ENCODE measurements around the gene COL4A3.

The COL4A3 gene

GRCh38 chr2:227163998-227164762 is at the start of gene COL4A3, which contains the start of gene COL4A4:
Gene COL4A3 (plus strand): TSS chr2:227164624. CDS start chr2:227164727, 103 bp downstream.
Gene COL4A4 (minus strand): TSS chr2:227164205. CDS start chr2:227147483, 16,722 bp downstream.
- DNase-seq: no peak

- DNase-seq: no peak
These were observed 48.7 kb upstream of the COL4A3 start for GRCh38 chr2:227115761-227116160.

- DNase-seq: no peak
These were observed 47.4 kb upstream of the COL4A3 start for GRCh38 chr2:227117027-227117426.

GRCh38 chr2:227117852-227118251 is 46.6 kb upstream of the COL4A3 start:
- DNase-seq: no peak

GRCh38 chr2:227118353-227118752 is 46.1 kb upstream of the COL4A3 start:
- no peak for DNase-seq

GRCh38 chr2:227123697-227124096 is 40.7 kb upstream of the COL4A3 start:
- DNase-seq: no peak

GRCh38 chr2:227124811-227125210 is 39.6 kb upstream of the COL4A3 start:
- DNase-seq: no peak

- DNase-seq: no peak
These were observed 38.9 kb upstream of the COL4A3 start for GRCh38 chr2:227125506-227125905.

GRCh38 chr2:227127201-227127600 is 37.2 kb upstream of the COL4A3 start:
- DNase-seq: no peak

- DNase-seq: no peak
These were observed 33.8 kb upstream of the COL4A3 start for GRCh38 chr2:227130636-227131035.

- no peak for DNase-seq
These were observed 31.4 kb upstream of the COL4A3 start for GRCh38 chr2:227132986-227133385.

- DNase-seq: no peak
These were observed 29.8 kb upstream of the COL4A3 start for GRCh38 chr2:227134591-227134990.

- DNase-seq: no peak
These were observed 23.1 kb upstream of the COL4A3 start for GRCh38 chr2:227141301-227141700.

- no peak for DNase-seq
These were observed 20.5 kb upstream of the COL4A3 start for GRCh38 chr2:227143895-227144294.

- DNase-seq: no peak
These were observed 18.0 kb upstream of the COL4A3 start for GRCh38 chr2:227146456-227146855.

GRCh38 chr2:227147023-227147422 is 17.4 kb upstream of the COL4A3 start:
- no peak for DNase-seq

- no peak for DNase-seq
These were observed 16.3 kb upstream of the COL4A3 start for GRCh38 chr2:227148106-227148505.

- DNase-seq: no peak
These were observed 14.0 kb upstream of the COL4A3 start for GRCh38 chr2:227150222-227150936.

- no peak for DNase-seq
These were observed 12.2 kb upstream of the COL4A3 start for GRCh38 chr2:227152093-227152766.

- DNase-seq: no peak
These were observed 11.1 kb upstream of the COL4A3 start for GRCh38 chr2:227153307-227153706.

- no peak for DNase-seq
These were observed 10.5 kb upstream of the COL4A3 start for GRCh38 chr2:227153758-227154486.

- DNase-seq: no peak
These were observed 9.2 kb upstream of the COL4A3 start for GRCh38 chr2:227154986-227155774.
